GM12878 (cell line): ENCODE results near the gene GPR26. TPM values are rescaled to one million over a fixed set of nuclear protein-coding genes. Genes with fewer than 3 reads are reported as not detected.

Experiments
- ATAC-seq: fragments of 200-7000 bp; cut with Tn5 transposase; 3 replicates; pipeline ENCODE4 v1.9.1; 2020; ENCODE audit warnings: mild to moderate bottlenecking, moderate library complexity
- BruUV-seq: library from RNA; stranded (reverse); fragments of 400-500 nt; replicated peaks from 2 replicates; lab custom pipeline; 2021; lab: Mats Ljungman, UMichigan
- CTCF ChIA-PET: fragments of 300-600 bp; sonication (Branson Sonifier 250); formaldehyde crosslinking; extraction: SDS; loops from one replicate; lab custom pipeline; 2021; ENCODE audit warnings: inconsistent platforms; lab: Yijun Ruan, JAX
- POLR2A ChIA-PET: fragments of 350-600 bp; formaldehyde crosslinking; extraction: SDS; loops from one replicate; lab custom pipeline; 2021; ENCODE audit warnings: inconsistent platforms; lab: Charles Lee
- RAD21 ChIA-PET: fragments of 300-600 bp; sonication (Branson Sonifier 250); formaldehyde crosslinking; loops from one replicate; lab custom pipeline; 2023; ENCODE audit warnings: antibody characterized with exemption; ENCODE audit not compliant: unreplicated experiment; lab: Charles Lee
- SMC1A ChIA-PET: fragments of 300-600 bp; sonication (Branson Sonifier 250); formaldehyde crosslinking; loops from one replicate; lab custom pipeline; 2023; ENCODE audit not compliant: unreplicated experiment, uncharacterized antibody; lab: Charles Lee
- DNase-seq: peaks from one replicate; pipeline ENCODE4 v3.0.0-alpha.2; 2011; ENCODE audit warnings: low read depth, low spot score
- FAIRE-seq: peaks from 3 replicates; lab custom pipeline; 2011; peaks lifted over from hg19 to GRCh38; lab: Jason Lieb, UNC
- H2AFZ ChIP-seq: 2 replicates; pipeline ENCODE4 v1.6.0; 2011; ENCODE audit warnings: low read depth, low read length, control low read depth; ENCODE audit not compliant: control insufficient read depth
- H3K27ac ChIP-seq: 2 replicates; pipeline ENCODE4 v1.5.1; 2011; ENCODE audit warnings: control low read depth; ENCODE audit not compliant: control insufficient read depth, insufficient read depth
- H3K27me3 ChIP-seq, 2 experiments: replicated peaks in 1 of 2; 2 replicates each; pipeline versions ENCODE4 v1.6.0 to v1.6.1; 2011; ENCODE audit warnings: low read length in 1 of 2; ENCODE audit not compliant: control insufficient read depth in 2 of 2, insufficient read depth in 2 of 2
- H3K36me3 ChIP-seq, 2 experiments: 2 replicates each; pipeline ENCODE4 v1.5.1; 2011; ENCODE audit warnings: low read length in 1 of 2; ENCODE audit not compliant: control insufficient read depth in 2 of 2, insufficient read depth in 2 of 2
- H3K4me1 ChIP-seq: 2 replicates; pipeline ENCODE4 v1.6.1; 2011; ENCODE audit warnings: mild to moderate bottlenecking, low read length, moderate library complexity, mixed read lengths; ENCODE audit not compliant: control insufficient read depth, insufficient read depth
- H3K4me2 ChIP-seq: 2 replicates; pipeline ENCODE4 v1.6.0; 2011; ENCODE audit warnings: control low read depth; ENCODE audit not compliant: control insufficient read depth, insufficient read depth
- H3K4me3 ChIP-seq: fragments of 200-600 bp; sonication (generic); 2 replicates; pipeline ENCODE4 v1.5.1; 2016
- H3K79me2 ChIP-seq: 2 replicates; pipeline ENCODE4 v1.6.0; 2011; ENCODE audit warnings: low read length; ENCODE audit not compliant: control insufficient read depth, insufficient read depth
- H3K9ac ChIP-seq: 2 replicates; pipeline ENCODE4 v1.8.0; 2011; ENCODE audit warnings: low read length, control low read depth, mixed read lengths; ENCODE audit not compliant: control insufficient read depth, insufficient read depth
- H3K9me3 ChIP-seq: replicated peaks from 3 replicates; pipeline ENCODE4 v1.5.1; 2011; ENCODE audit warnings: mild to moderate bottlenecking, low read length; ENCODE audit not compliant: control insufficient read depth, insufficient read depth
- H4K20me1 ChIP-seq: 2 replicates; pipeline ENCODE4 v1.6.0; 2011; ENCODE audit not compliant: control insufficient read depth, insufficient read depth
- CBFB ChIP-seq: IDR thresholded peaks from 2 replicates; pipeline ENCODE4 v1.6.1; 2016; ENCODE audit warnings: antibody characterized with exemption, low read depth
- CHD2 ChIP-seq: IDR thresholded peaks from 2 replicates; pipeline ENCODE4 v1.6.1; 2011; ENCODE audit warnings: low read depth, low read length, improper control_type of control experiment, borderline replicate concordance
- CUX1 ChIP-seq: IDR thresholded peaks from 2 replicates; pipeline ENCODE4 v1.6.1; 2012; ENCODE audit warnings: improper control_type of control experiment, low read depth, low read length; ENCODE audit not compliant: insufficient replicate concordance
- DPF2 ChIP-seq: fragments of 450-650 bp; IDR thresholded peaks from 2 replicates; pipeline ENCODE4 v1.6.1; 2017; ENCODE audit warnings: mild to moderate bottlenecking
- ELK1 ChIP-seq: IDR thresholded peaks from 2 replicates; pipeline ENCODE4 v1.6.1; 2012; ENCODE audit warnings: low read depth, low read length, improper control_type of control experiment
- IRF5 ChIP-seq: fragments of 450-650 bp; IDR thresholded peaks from 2 replicates; pipeline ENCODE4 v1.6.1; 2017; ENCODE audit warnings: borderline replicate concordance
- NFYB ChIP-seq: IDR thresholded peaks from 2 replicates; pipeline ENCODE4 v1.6.1; 2011; ENCODE audit warnings: low read depth, mild to moderate bottlenecking, low read length, improper control_type of control experiment, moderate library complexity; ENCODE audit not compliant: insufficient read depth
- PAX8 ChIP-seq: fragments of 450-650 bp; IDR thresholded peaks from 2 replicates; pipeline ENCODE4 v1.6.1; 2017; ENCODE audit warnings: mild to moderate bottlenecking, moderate library complexity
- ZBTB4 ChIP-seq: fragments of 450-650 bp; formaldehyde crosslinking; IDR thresholded peaks from 2 replicates; pipeline ENCODE4 v1.4.0; 2022; ENCODE audit warnings: mild to moderate bottlenecking, moderate library complexity
- ZNF622 ChIP-seq: fragments of 450-650 bp; IDR thresholded peaks from 2 replicates; pipeline ENCODE4 v1.6.1; 2017; ENCODE audit warnings: mild to moderate bottlenecking, inconsistent platforms
- WGBS: methylation state at CpG from one replicate; pipeline ENCODE4 v1.1.6; 2016; ENCODE audit warnings: low lambda C conversion rate; ENCODE audit not compliant: insufficient replicate concordance, insufficient coverage; ENCODE audit errors: missing lambda C conversion rate; 5-methylcytosine and 5-hydroxymethylcytosine counted together
- in situ Hi-C: fragments of 300-500 bp; cut with MboI; formaldehyde crosslinking; loops from 9 replicates; pipeline ENCODE4 v1.14.3; 2018; ENCODE audit warnings: mixed read lengths
- intact Hi-C: fragments of 100-400 bp; cut with micrococcal nuclease; formaldehyde crosslinking; loops from one replicate; pipeline ENCODE4 v1.14.2; 2022; ENCODE audit not compliant: unreplicated experiment
- polyA plus RNA-seq, 11 experiments: library from polyadenylated mRNA; depleted of rRNA in 4 of 11; unstranded in 6 of 11; stranded (reverse) in 5 of 11; fragments of >200 nt; fragmentation: Nextera tagmentation in 4 of 11; fragmentation: Illumina TruSeq in 1 of 11; extraction: Ambion mirVana in 4 of 11; extraction: Trizol in 1 of 11; gene quantifications; 1 replicate in 1 of 11; 2 replicates in 10 of 11; pipeline versions ENCODE4 v1.2.1 to v1.2.3, GENCODE V29; 2011 to 2016; ENCODE audit warnings: inconsistent platforms in 2 of 11, missing spikeins in 2 of 11, low read depth in 1 of 11
- total RNA-seq, 4 experiments: library from RNA; depleted of rRNA in 3 of 4; stranded (reverse); fragments of >200 nt in 3 of 4; fragmentation: Illumina TruSeq in 1 of 4; extraction: Trizol in 1 of 4; gene quantifications; 2 replicates each; pipeline versions ENCODE4 v1.2.1 to v1.2.3, GENCODE V29; 2013 to 2021

The GPR26 gene
- total and polyA plus RNA-seq, 10 of the 15 experiments (the other 5 are each of a cell fraction or from before 2014, with no cell fraction given) = 0.01 to 0.03 TPM; not detected in 8

- no peak for TF ChIP-seq CUX1
- TF ChIP-seq PAX8 = no peak
Observed at GRCh38 chr10:123677556-123677955, 11.4 kb downstream of the GPR26 start (continued).

- Histone ChIP-seq H3K27ac (no peak overlapping the region), H3K9me3 (no peaks in the 10 kb centered on the region), H3K4me2 (no peak overlapping the region), H3K4me1 (no peaks in the 10 kb centered on the region), H3K9ac (no peak overlapping the region), H3K27me3 (peaks cover 2 to 3% of the 10 kb centered on the region in 2 experiments; a peak in 2 of 4 replicates), H3K4me3 (no peak overlapping the region), H3K79me2 (no peaks in the 10 kb centered on the region), H2AFZ (no peak overlapping the region), H3K36me3 (no peaks in the 10 kb centered on the region), H4K20me1 (no peaks in the 10 kb centered on the region)
- in situ Hi-C loops = no loop called here
- TF ChIP-seq NFYB = no peak
- TF ChIP-seq ZNF622 = no peak
- no peak for TF ChIP-seq ZBTB4 (CRISPR knock-in tag)
- no peak for TF ChIP-seq CBFB
- no peak for TF ChIP-seq IRF5
- TF ChIP-seq CHD2 = no peak
- TF ChIP-seq DPF2 = no peak
- no peak for TF ChIP-seq ELK1
- intact Hi-C loops = no loop called here
- ChIA-PET CTCF (interaction anchor here (0.6 kb wide), 1 partner anchor 430 kb away, joined by 3 read pairs; no protein-coding TSS in a partner anchor), RAD21 (no interaction called here), POLR2A (no interaction called here), SMC1A (no interaction called here)
- no peak for FAIRE-seq
- DNase-seq = no peak
- WGBS = 14% methylated on average over 5 of the region's 5 CpGs
- BruUV-seq = no TSS peak
- no peak for ATAC-seq
Observed at GRCh38 chr10:123678376-123678775, 12.2 kb downstream of the GPR26 start.
